A549 (cell line): Measurements from ENCODE around the gene HERPUD2.
"Not testable (repeated sequence)": the region's sequence is repeated elsewhere in the genome, so short reads cannot be mapped to it uniquely, and the experiment has no call there.

ENCODE experiments used
- BHLHE40 ChIP-seq: IDR thresholded peaks from 2 replicates; pipeline ENCODE4 v1.6.1; 2012; ENCODE audit warnings: low read depth, low read length, inconsistent platforms
- EP300 ChIP-seq, 2 experiments: fragments of >200 bp; sonication (Bioruptor Twin); formaldehyde crosslinking; IDR thresholded peaks; 2 replicates in 1 of 2; 3 replicates in 1 of 2; pipeline ENCODE4 v1.6.1; 2016 to 2017
- ESRRA ChIP-seq: fragments of 150-350 bp; IDR thresholded peaks from 2 replicates; pipeline ENCODE4 v1.6.1; 2014; ENCODE audit warnings: mild to moderate bottlenecking, low read length, borderline replicate concordance
- JUN ChIP-seq, 2 experiments: fragments of >200 bp; sonication (Bioruptor Twin); formaldehyde crosslinking; IDR thresholded peaks; 2 replicates in 1 of 2; 3 replicates in 1 of 2; pipeline ENCODE4 v1.6.1; 2016 to 2017
- JUNB ChIP-seq: fragments of >200 bp; sonication (Bioruptor Twin); formaldehyde crosslinking; IDR thresholded peaks from 2 replicates; pipeline ENCODE4 v1.6.1; 2016
- MAZ ChIP-seq: fragments of 150-350 bp; IDR thresholded peaks from 2 replicates; pipeline ENCODE4 v1.6.1; 2014; ENCODE audit warnings: antibody characterized with exemption, low read depth, low read length, borderline replicate concordance
- MYC ChIP-seq: IDR thresholded peaks from 2 replicates; pipeline ENCODE4 v1.6.1; 2012; ENCODE audit warnings: mild to moderate bottlenecking, inconsistent platforms, low read length, improper control_type of control experiment, borderline replicate concordance
- POLR2A ChIP-seq: IDR thresholded peaks from 2 replicates; pipeline ENCODE4 v1.6.1; 2012; ENCODE audit warnings: mild to moderate bottlenecking, low read length
- RAD21 ChIP-seq, 2 experiments: fragments of >200 bp in 1 of 2; sonication (Bioruptor Twin) in 1 of 2; formaldehyde crosslinking in 1 of 2; IDR thresholded peaks in 1 of 2; conservative IDR thresholded peaks in 1 of 2; 2 replicates in 1 of 2; 3 replicates in 1 of 2; pipeline ENCODE4 v1.6.1; 2012 to 2018; ENCODE audit warnings: inconsistent platforms in 1 of 2
- SMC3 ChIP-seq: fragments of >200 bp; sonication (Bioruptor Twin); formaldehyde crosslinking; IDR thresholded peaks from 3 replicates; pipeline ENCODE4 v1.6.1; 2018; ENCODE audit warnings: inconsistent platforms
- TF ChIP-seq, protein P1 (sequence below): fragments of >200 bp; sonication (Bioruptor Twin); formaldehyde crosslinking; IDR thresholded peaks from 3 replicates; pipeline ENCODE4 v1.5.1; 2016
- TF ChIP-seq, protein P2 (sequence below): fragments of >200 bp; sonication (Bioruptor Twin); formaldehyde crosslinking; IDR thresholded peaks from 3 replicates; pipeline ENCODE4 v1.6.1; 2016

DNA sequence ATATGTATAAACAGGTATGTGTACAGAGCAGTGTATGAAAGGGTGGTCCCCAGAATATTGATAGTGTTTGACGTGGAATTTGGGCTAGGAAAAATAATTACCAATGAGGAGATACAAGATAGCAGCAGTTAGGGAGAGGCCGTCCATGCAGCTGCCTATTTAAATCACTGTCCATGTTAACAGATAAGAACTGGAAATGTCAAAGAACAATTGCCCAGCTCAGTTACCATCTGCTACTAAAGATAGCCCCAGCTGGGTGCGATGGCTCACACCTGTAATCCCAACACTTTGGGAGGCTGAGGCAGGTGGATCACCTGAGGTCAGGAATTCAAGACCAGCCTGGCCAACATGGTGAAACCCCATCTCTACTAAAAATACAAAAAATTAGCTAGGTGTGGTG, 3.4 kb upstream of the HERPUD2 start:
- not testable (repeated sequence) for TF ChIP-seq MAZ; RAD21 (conservative IDR thresholded peaks at IDR 0.05 in 1 of 2, IDR thresholded peaks at IDR 0.05 in 1 of 2); ESRRA; SMC3; POLR2A; JUN (IDR thresholded peaks at IDR 0.05); EP300 (IDR thresholded peaks at IDR 0.05); JUNB; MYC; BHLHE40
- TF ChIP-seq, protein P1, sequence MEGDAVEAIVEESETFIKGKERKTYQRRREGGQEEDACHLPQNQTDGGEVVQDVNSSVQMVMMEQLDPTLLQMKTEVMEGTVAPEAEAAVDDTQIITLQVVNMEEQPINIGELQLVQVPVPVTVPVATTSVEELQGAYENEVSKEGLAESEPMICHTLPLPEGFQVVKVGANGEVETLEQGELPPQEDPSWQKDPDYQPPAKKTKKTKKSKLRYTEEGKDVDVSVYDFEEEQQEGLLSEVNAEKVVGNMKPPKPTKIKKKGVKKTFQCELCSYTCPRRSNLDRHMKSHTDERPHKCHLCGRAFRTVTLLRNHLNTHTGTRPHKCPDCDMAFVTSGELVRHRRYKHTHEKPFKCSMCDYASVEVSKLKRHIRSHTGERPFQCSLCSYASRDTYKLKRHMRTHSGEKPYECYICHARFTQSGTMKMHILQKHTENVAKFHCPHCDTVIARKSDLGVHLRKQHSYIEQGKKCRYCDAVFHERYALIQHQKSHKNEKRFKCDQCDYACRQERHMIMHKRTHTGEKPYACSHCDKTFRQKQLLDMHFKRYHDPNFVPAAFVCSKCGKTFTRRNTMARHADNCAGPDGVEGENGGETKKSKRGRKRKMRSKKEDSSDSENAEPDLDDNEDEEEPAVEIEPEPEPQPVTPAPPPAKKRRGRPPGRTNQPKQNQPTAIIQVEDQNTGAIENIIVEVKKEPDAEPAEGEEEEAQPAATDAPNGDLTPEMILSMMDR = not testable (repeated sequence)
- TF ChIP-seq, protein P2, sequence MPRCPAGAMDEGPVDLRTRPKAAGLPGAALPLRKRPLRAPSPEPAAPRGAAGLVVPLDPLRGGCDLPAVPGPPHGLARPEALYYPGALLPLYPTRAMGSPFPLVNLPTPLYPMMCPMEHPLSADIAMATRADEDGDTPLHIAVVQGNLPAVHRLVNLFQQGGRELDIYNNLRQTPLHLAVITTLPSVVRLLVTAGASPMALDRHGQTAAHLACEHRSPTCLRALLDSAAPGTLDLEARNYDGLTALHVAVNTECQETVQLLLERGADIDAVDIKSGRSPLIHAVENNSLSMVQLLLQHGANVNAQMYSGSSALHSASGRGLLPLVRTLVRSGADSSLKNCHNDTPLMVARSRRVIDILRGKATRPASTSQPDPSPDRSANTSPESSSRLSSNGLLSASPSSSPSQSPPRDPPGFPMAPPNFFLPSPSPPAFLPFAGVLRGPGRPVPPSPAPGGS = not testable (repeated sequence)
